GM18526 (cell line): ENCODE measurements around the gene EPM2A.

Experiments
- POLR2A ChIP-seq: IDR thresholded peaks from 3 replicates; pipeline ENCODE4 v1.6.1; 2011; ENCODE audit not compliant: insufficient read length; ENCODE audit errors: extremely low read depth

The EPM2A gene

GRCh38 chr6:145705561-145705960, 29.8 kb downstream of the EPM2A start:
- TF ChIP-seq POLR2A = no peak

GRCh38 chr6:145704143-145704781, 31.1 kb downstream of the EPM2A start:
- no peak for TF ChIP-seq POLR2A

GRCh38 chr6:145699462-145699861, 35.9 kb downstream of the EPM2A start:
- no peak for TF ChIP-seq POLR2A

GRCh38 chr6:145694083-145694737, 41.1 kb downstream of the EPM2A start:
- TF ChIP-seq POLR2A = no peak

- no peak for TF ChIP-seq POLR2A
Measured at GRCh38 chr6:145690969-145691368, 44.4 kb downstream of the EPM2A start.

GRCh38 chr6:145689529-145689928, 45.8 kb downstream of the EPM2A start:
- TF ChIP-seq POLR2A = no peak

- TF ChIP-seq POLR2A = no peak
Measured at GRCh38 chr6:145688493-145688905, 46.8 kb downstream of the EPM2A start.

- no peak for TF ChIP-seq POLR2A
Measured at GRCh38 chr6:145685932-145686331, 49.4 kb downstream of the EPM2A start.

GRCh38 chr6:145681965-145682364, 53.4 kb downstream of the EPM2A start:
- TF ChIP-seq POLR2A = no peak

- TF ChIP-seq POLR2A = no peak
Measured at GRCh38 chr6:145673504-145673903, 61.8 kb downstream of the EPM2A start.

- TF ChIP-seq POLR2A = no peak
Measured at GRCh38 chr6:145670311-145670710, 65.0 kb downstream of the EPM2A start.

- TF ChIP-seq POLR2A = no peak
Measured at GRCh38 chr6:145669627-145670034, 65.7 kb downstream of the EPM2A start.

- no peak for TF ChIP-seq POLR2A
Measured at GRCh38 chr6:145668844-145669243, 66.5 kb downstream of the EPM2A start.

- no peak for TF ChIP-seq POLR2A
Measured at GRCh38 chr6:145660676-145661075, 74.6 kb downstream of the EPM2A start.

GRCh38 chr6:145656128-145656527, 79.2 kb downstream of the EPM2A start:
- TF ChIP-seq POLR2A = no peak

- no peak for TF ChIP-seq POLR2A
Measured at GRCh38 chr6:145652572-145652971, 82.7 kb downstream of the EPM2A start.

- TF ChIP-seq POLR2A = no peak
Measured at GRCh38 chr6:145651988-145652387, 83.3 kb downstream of the EPM2A start.
